ENCODE results near the gene FOXP1.

DNA sequence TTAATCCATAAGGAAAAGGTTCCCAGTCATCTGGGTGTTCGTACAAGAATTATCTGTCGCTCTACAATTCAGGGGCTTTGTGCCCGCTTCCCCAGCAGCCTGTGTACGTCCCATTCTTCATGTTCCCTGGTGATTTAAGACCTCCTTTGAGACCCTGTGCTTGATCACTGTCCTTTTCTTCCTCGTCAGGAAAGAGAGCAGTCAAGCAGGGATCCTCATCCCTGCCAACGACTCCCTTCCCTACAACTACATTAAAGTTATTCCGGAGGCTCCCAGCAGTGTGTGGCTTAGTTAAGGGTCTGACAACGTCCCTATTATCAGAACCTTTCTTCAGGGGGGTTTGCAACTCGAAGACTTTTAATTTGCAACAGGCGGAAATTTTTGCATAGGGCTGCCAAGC lies 175.7 kb downstream of the FOXP1 start:
- TF ChIP-seq, protein P1, sequence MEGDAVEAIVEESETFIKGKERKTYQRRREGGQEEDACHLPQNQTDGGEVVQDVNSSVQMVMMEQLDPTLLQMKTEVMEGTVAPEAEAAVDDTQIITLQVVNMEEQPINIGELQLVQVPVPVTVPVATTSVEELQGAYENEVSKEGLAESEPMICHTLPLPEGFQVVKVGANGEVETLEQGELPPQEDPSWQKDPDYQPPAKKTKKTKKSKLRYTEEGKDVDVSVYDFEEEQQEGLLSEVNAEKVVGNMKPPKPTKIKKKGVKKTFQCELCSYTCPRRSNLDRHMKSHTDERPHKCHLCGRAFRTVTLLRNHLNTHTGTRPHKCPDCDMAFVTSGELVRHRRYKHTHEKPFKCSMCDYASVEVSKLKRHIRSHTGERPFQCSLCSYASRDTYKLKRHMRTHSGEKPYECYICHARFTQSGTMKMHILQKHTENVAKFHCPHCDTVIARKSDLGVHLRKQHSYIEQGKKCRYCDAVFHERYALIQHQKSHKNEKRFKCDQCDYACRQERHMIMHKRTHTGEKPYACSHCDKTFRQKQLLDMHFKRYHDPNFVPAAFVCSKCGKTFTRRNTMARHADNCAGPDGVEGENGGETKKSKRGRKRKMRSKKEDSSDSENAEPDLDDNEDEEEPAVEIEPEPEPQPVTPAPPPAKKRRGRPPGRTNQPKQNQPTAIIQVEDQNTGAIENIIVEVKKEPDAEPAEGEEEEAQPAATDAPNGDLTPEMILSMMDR (conservative IDR thresholded peaks at IDR 0.05 in 1 of 2, IDR thresholded peaks at IDR 0.05 in 1 of 2; ENCODE audit: low read depth in 1 of 2, low read length in 2 of 2), result no peak
- TF ChIP-seq EZH2 (IDR thresholded peaks at IDR 0.05; ENCODE audit: low read length, missing control alignments), result no peak

Measured in fibroblast of lung (primary cell).